Measurements from ENCODE around the gene EFCAB8.

EFCAB8 gene

GRCh38 chr20:32957459-32957858 lies 98.7 kb downstream of the EFCAB8 start:
- no peak for TF ChIP-seq EZH2phosphoT487 (IDR thresholded peaks at IDR 0.05; ENCODE audit: borderline replicate concordance, low read length)
- TF ChIP-seq CTCF (IDR thresholded peaks at IDR 0.05; ENCODE audit: low read depth, low read length, poor library complexity, severe bottlenecking) = no peak
- H3K27me3 ChIP-seq (ENCODE audit: control insufficient read depth, low read length) = peaks cover 2% of the 10 kb centered on the region
- no peaks in the 10 kb centered on the region for H3K4me1 ChIP-seq (ENCODE audit: control insufficient read depth, low read length)
- no peaks in the 10 kb centered on the region for H3F3A ChIP-seq (ENCODE audit: control insufficient read depth, insufficient read depth)
- no peak overlapping the region for H3K27ac ChIP-seq (ENCODE audit: low read depth, low read length)
- no peak overlapping the region for H3K4me2 ChIP-seq (ENCODE audit: low read length)
- H3K9me3 ChIP-seq (ENCODE audit: control insufficient read depth, insufficient read depth, low read length) = peaks cover 8% of the 10 kb centered on the region
- H3K9me2 ChIP-seq (replicated peaks; ENCODE audit: control insufficient read depth, low read length) = no peaks in the 10 kb centered on the region
- no peaks in the 10 kb centered on the region for H3K79me2 ChIP-seq (ENCODE audit: control insufficient read depth, low read length)
- no peak overlapping the region for H3K4me3 ChIP-seq (ENCODE audit: low read length)
- H3K36me3 ChIP-seq (ENCODE audit: control insufficient read depth, low read length) = no peaks in the 10 kb centered on the region
- no peaks in the 10 kb centered on the region for H4K20me1 ChIP-seq (ENCODE audit: control insufficient read depth, insufficient read depth, low read depth, low read length)

GRCh38 chr20:32958574-32958973 lies 99.9 kb downstream of the EFCAB8 start:
- no peak for TF ChIP-seq EZH2phosphoT487 (IDR thresholded peaks at IDR 0.05; ENCODE audit: borderline replicate concordance, low read length)
- TF ChIP-seq CTCF (IDR thresholded peaks at IDR 0.05; ENCODE audit: low read depth, low read length, poor library complexity, severe bottlenecking) = no peak

GRCh38 chr20:32959351-32960221 lies 100.9 kb downstream of the EFCAB8 start:
- H3K4me1 ChIP-seq (ENCODE audit: control insufficient read depth, low read length) = no peaks in the 10 kb centered on the region
- no peaks in the 10 kb centered on the region for H3K79me2 ChIP-seq (ENCODE audit: control insufficient read depth, low read length)
- no peaks in the 10 kb centered on the region; the same call in 1 of the 2 replicates for H3K27me3 ChIP-seq (ENCODE audit: control insufficient read depth, low read length)
- H3K4me3 ChIP-seq (ENCODE audit: low read length) = no peak overlapping the region
- H3K9me3 ChIP-seq (ENCODE audit: control insufficient read depth, insufficient read depth, low read length) = peaks cover under 1% of the 10 kb centered on the region; the same call in 1 of the 2 replicates
- H3K4me2 ChIP-seq (ENCODE audit: low read length) = no peak overlapping the region
- no peak overlapping the region for H3K27ac ChIP-seq (ENCODE audit: low read depth, low read length)
- H3K36me3 ChIP-seq (ENCODE audit: control insufficient read depth, low read length) = no peaks in the 10 kb centered on the region
- no peaks in the 10 kb centered on the region for H3F3A ChIP-seq (ENCODE audit: control insufficient read depth, insufficient read depth)
- no peak for TF ChIP-seq CTCF (IDR thresholded peaks at IDR 0.05; ENCODE audit: low read depth, low read length, poor library complexity, severe bottlenecking)
- TF ChIP-seq EZH2phosphoT487 (IDR thresholded peaks at IDR 0.05; ENCODE audit: borderline replicate concordance, low read length) = no peak
- no peaks in the 10 kb centered on the region for H3K9me2 ChIP-seq (replicated peaks; ENCODE audit: control insufficient read depth, low read length)
- H4K20me1 ChIP-seq (ENCODE audit: control insufficient read depth, insufficient read depth, low read depth, low read length) = no peaks in the 10 kb centered on the region

More at GRCh38 chr20:32958574-32958973, 99.9 kb downstream of the EFCAB8 start:
- Histone ChIP-seq H3K4me1 (ENCODE audit: control insufficient read depth, low read length) (no peaks in the 10 kb centered on the region), H3F3A (ENCODE audit: control insufficient read depth, insufficient read depth) (no peaks in the 10 kb centered on the region), H3K27me3 (ENCODE audit: control insufficient read depth, low read length) (no peaks in the 10 kb centered on the region; the same call in none of the 2 replicates), H4K20me1 (ENCODE audit: control insufficient read depth, insufficient read depth, low read depth, low read length) (no peaks in the 10 kb centered on the region), H3K27ac (ENCODE audit: low read depth, low read length) (no peak overlapping the region), H3K79me2 (ENCODE audit: control insufficient read depth, low read length) (no peaks in the 10 kb centered on the region), H3K4me2 (ENCODE audit: low read length) (no peak overlapping the region), H3K9me2 (replicated peaks; ENCODE audit: control insufficient read depth, low read length) (no peaks in the 10 kb centered on the region), H3K9me3 (ENCODE audit: control insufficient read depth, insufficient read depth, low read length) (peaks cover 8% of the 10 kb centered on the region), H3K36me3 (ENCODE audit: control insufficient read depth, low read length) (no peaks in the 10 kb centered on the region), H3K4me3 (ENCODE audit: low read length) (no peak overlapping the region)
